ENCODE measurements around the gene NKX6-2.
A peak's percentile ranks its signal among the peaks of the same experiment; 100 is the strongest.

Gene NKX6-2

DNA sequence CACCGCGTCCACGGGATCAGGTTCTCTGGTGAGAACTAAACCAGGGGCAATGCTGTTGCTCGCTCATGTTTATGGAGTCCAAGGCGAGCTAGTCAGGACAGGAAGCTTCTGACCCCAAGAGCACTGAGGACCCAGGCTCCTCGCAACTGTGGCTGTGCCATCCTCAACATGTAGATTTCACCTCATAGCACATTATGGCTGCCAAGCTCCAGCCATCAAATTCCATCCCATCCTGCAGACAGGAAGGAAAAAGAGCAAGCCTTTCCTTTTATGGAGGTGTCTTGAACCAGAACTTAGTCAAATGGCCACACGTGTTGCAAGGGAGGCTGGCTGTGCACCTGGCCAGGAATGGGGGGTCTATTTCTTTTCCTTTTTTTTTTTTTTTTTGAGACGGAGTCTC is 16.1 kb upstream of the NKX6-2 start:
- no peak overlapping the region for H2BK5ac ChIP-seq (ENCODE audit: low read length)
- H3K4me1 ChIP-seq (ENCODE audit: control insufficient read depth in 2 of 2, insufficient read depth in 1 of 2, low read depth in 1 of 2, low read length in 2 of 2) = no peaks in the 10 kb centered on the region
- H3K27ac ChIP-seq (replicated peaks; ENCODE audit: low read length) = no peak overlapping the region
- H3K18ac ChIP-seq (ENCODE audit: low read length) = no peak overlapping the region
- H2BK15ac ChIP-seq (ENCODE audit: low read length) = no peak overlapping the region
- no peaks in the 10 kb centered on the region for H3K79me1 ChIP-seq (ENCODE audit: low read depth, low read length)
- H3K9ac ChIP-seq (ENCODE audit: low read depth, low read length, poor library complexity) = no peak overlapping the region
- H2AK5ac ChIP-seq (ENCODE audit: low read depth, low read length) = no peak overlapping the region
- no CpG with 5 or more reads among the region's 8 CpGs for WGBS, 2 donors (ENCODE audit: extremely low coverage in 2 of 2, insufficient read length in 2 of 2, insufficient replicate concordance in 1 of 2)
- H4K8ac ChIP-seq (ENCODE audit: low read depth, low read length) = no peak overlapping the region
- peaks cover 0 to 5% (median 0%) of the 10 kb centered on the region in 3 experiments for H3K27me3 ChIP-seq (ENCODE audit: control insufficient read depth in 3 of 3, insufficient read depth in 3 of 3, low read depth in 1 of 3, low read length in 3 of 3)
- no peak overlapping the region for H4K91ac ChIP-seq (ENCODE audit: low read depth, low read length, poor library complexity)
- H3K36me3 ChIP-seq (replicated peaks in 1 of 2; ENCODE audit: control insufficient read depth in 2 of 2, insufficient read depth in 2 of 2, low read length in 2 of 2) = no peaks in the 10 kb centered on the region
- no peak overlapping the region for H2BK120ac ChIP-seq (ENCODE audit: low read depth, low read length)
- no peak overlapping the region for H2AFZ ChIP-seq (ENCODE audit: low read length)
- H3K4me2 ChIP-seq (ENCODE audit: insufficient read depth, low read length, poor library complexity, severe bottlenecking) = no peak overlapping the region
- no peak overlapping the region for H3K4ac ChIP-seq (ENCODE audit: low read length)
- H3K9me3 ChIP-seq (replicated peaks in 1 of 2; ENCODE audit: control insufficient read depth in 2 of 2, insufficient read depth in 1 of 2, low read depth in 1 of 2, low read length in 2 of 2) = peaks cover 7% of the 10 kb centered on the region in 2 donors
- no peak overlapping the region for H2BK12ac ChIP-seq (ENCODE audit: low read length)
- no peak overlapping the region for H3K23ac ChIP-seq (ENCODE audit: low read depth, low read length, poor library complexity)
- no peak overlapping the region for H3K14ac ChIP-seq (ENCODE audit: low read length)
- H3K4me3 ChIP-seq (ENCODE audit: low read length in 2 of 2) = no peak overlapping the region
- DNase-seq (ENCODE audit: low spot score) = no peak

DNA sequence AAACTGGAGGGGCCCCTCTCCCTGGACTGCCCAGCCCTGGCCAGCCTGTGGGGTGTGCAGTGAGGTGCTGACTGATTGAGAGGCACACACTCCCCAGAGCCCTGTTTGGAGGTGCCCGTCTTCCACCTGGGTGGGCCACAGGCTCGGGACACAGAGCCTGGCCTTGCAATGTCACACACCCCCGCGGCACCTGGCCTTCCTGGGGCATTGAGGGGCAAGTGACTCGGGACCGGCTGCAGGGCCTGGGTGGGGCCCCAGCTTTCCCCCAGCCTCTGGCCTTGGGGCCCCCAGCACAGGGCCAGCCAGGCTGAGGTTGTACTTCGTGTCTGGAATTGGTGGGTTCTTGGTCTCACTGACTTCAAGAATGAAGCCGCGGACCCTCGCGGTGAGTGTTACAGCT is 13.9 kb upstream of the NKX6-2 start:
- Histone ChIP-seq H3K18ac (ENCODE audit: low read length) (no peak overlapping the region), H3K23ac (ENCODE audit: low read depth, low read length, poor library complexity) (no peak overlapping the region), H3K79me1 (ENCODE audit: low read depth, low read length) (no peaks in the 10 kb centered on the region), H4K8ac (ENCODE audit: low read depth, low read length) (no peak overlapping the region), H3K4me2 (ENCODE audit: insufficient read depth, low read length, poor library complexity, severe bottlenecking) (no peak overlapping the region), H2AK5ac (ENCODE audit: low read depth, low read length) (no peak overlapping the region), H3K4me3 (ENCODE audit: low read length in 2 of 2) (no peak overlapping the region), H3K4ac (ENCODE audit: low read length) (no peak overlapping the region), H3K9ac (ENCODE audit: low read depth, low read length, poor library complexity) (no peak overlapping the region), H4K91ac (ENCODE audit: low read depth, low read length, poor library complexity) (no peak overlapping the region), H3K36me3 (replicated peaks in 1 of 2; ENCODE audit: control insufficient read depth in 2 of 2, insufficient read depth in 2 of 2, low read length in 2 of 2) (no peaks in the 10 kb centered on the region), H2BK15ac (ENCODE audit: low read length) (no peak overlapping the region), H3K14ac (ENCODE audit: low read length) (no peak overlapping the region), H2BK120ac (ENCODE audit: low read depth, low read length) (no peak overlapping the region), H2BK12ac (ENCODE audit: low read length) (no peak overlapping the region), H3K4me1 (ENCODE audit: control insufficient read depth in 2 of 2, insufficient read depth in 1 of 2, low read depth in 1 of 2, low read length in 2 of 2) (no peaks in the 10 kb centered on the region), H2AFZ (ENCODE audit: low read length) (no peak overlapping the region), H3K27me3 (ENCODE audit: control insufficient read depth in 3 of 3, insufficient read depth in 3 of 3, low read depth in 1 of 3, low read length in 3 of 3) (peaks cover 0 to 17% (median 0%) of the 10 kb centered on the region in 3 experiments), H3K27ac (replicated peaks; ENCODE audit: low read length) (no peak overlapping the region), H2BK5ac (ENCODE audit: low read length) (no peak overlapping the region), H3K9me3 (replicated peaks in 1 of 2; ENCODE audit: control insufficient read depth in 2 of 2, insufficient read depth in 1 of 2, low read depth in 1 of 2, low read length in 2 of 2) (peaks cover 7% of the 10 kb centered on the region in 2 donors)
- DNase-seq (ENCODE audit: low spot score) = no peak
- no CpG with 5 or more reads among the region's 11 CpGs for WGBS, 2 donors (ENCODE audit: extremely low coverage in 2 of 2, insufficient read length in 2 of 2, insufficient replicate concordance in 1 of 2)

DNA sequence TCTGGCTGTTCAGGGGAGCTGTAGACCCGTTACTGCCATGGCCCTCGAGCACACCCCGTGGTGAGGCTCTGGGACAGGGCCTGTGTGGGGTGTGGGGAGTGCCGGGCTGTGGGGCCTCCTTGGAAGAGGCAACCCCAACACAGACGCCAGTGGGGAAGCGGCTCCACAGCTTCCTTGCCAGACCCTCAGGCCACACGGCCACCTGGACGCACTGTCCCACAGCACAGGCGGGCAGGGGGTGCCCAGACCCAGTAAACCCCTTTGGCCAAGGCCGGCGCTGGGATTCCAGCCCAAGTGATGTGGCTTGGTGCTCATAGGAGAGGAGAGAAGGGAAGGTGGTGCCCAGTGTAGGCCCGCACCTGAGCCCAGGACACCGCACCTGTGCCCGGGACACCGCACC is 12.9 kb upstream of the NKX6-2 start:
- no CpG with 5 or more reads among the region's 15 CpGs for WGBS, 2 donors (ENCODE audit: extremely low coverage in 2 of 2, insufficient read length in 2 of 2, insufficient replicate concordance in 1 of 2)
- no peak overlapping the region for H3K27ac ChIP-seq (replicated peaks; ENCODE audit: low read length)

DNA sequence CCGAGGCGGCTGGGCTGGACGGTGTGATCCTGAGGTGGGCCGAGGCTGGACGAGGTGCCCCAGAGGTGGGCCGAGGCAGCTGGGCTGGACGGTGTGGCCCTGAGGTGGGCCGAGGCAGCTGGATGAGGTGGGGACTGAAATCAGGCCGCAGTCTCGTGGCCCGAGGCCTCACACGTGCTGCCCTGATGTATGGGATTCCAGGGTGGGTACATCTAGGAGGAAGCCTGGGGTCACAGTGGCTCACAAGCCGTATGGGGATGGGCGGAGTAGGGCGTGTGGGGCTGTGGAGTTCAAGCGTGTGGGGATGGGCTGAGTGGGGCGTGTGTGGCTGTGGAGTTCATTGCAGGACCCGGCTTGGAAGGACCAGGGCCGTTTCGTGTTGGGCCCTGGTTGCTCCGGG is 12.5 kb upstream of the NKX6-2 start:
- no peak overlapping the region for H3K4me2 ChIP-seq (ENCODE audit: insufficient read depth, low read length, poor library complexity, severe bottlenecking)
- no peak overlapping the region for H3K27ac ChIP-seq (replicated peaks; ENCODE audit: low read length)
- no CpG with 5 or more reads among the region's 21 CpGs for WGBS, 2 donors (ENCODE audit: extremely low coverage in 2 of 2, insufficient read length in 2 of 2, insufficient replicate concordance in 1 of 2)
- no peak overlapping the region for H4K8ac ChIP-seq (ENCODE audit: low read depth, low read length)
- no peak overlapping the region for H3K4me3 ChIP-seq (ENCODE audit: low read length in 2 of 2)
- peaks cover 7% of the 10 kb centered on the region in 2 donors for H3K9me3 ChIP-seq (replicated peaks in 1 of 2; ENCODE audit: control insufficient read depth in 2 of 2, insufficient read depth in 1 of 2, low read depth in 1 of 2, low read length in 2 of 2)
- peak overlapping the region; percentile 99 for H3K14ac ChIP-seq (ENCODE audit: low read length)
- no peak for DNase-seq (ENCODE audit: low spot score)
- H2AFZ ChIP-seq (ENCODE audit: low read length) = no peak overlapping the region
- peak overlapping the region; percentile 58 for H2BK15ac ChIP-seq (ENCODE audit: low read length)
- H2BK5ac ChIP-seq (ENCODE audit: low read length) = peak overlapping the region; percentile 90
- peak overlapping the region; percentile 60 for H3K9ac ChIP-seq (ENCODE audit: low read depth, low read length, poor library complexity)
- peak overlapping the region; percentile 91 for H3K18ac ChIP-seq (ENCODE audit: low read length)
- H3K36me3 ChIP-seq (replicated peaks in 1 of 2; ENCODE audit: control insufficient read depth in 2 of 2, insufficient read depth in 2 of 2, low read length in 2 of 2) = no peaks in the 10 kb centered on the region
- peaks cover 2% of the 10 kb centered on the region for H3K79me1 ChIP-seq (ENCODE audit: low read depth, low read length)
- H3K4me1 ChIP-seq (ENCODE audit: control insufficient read depth in 2 of 2, insufficient read depth in 1 of 2, low read depth in 1 of 2, low read length in 2 of 2) = no peaks in the 10 kb centered on the region
- H3K27me3 ChIP-seq (ENCODE audit: control insufficient read depth in 3 of 3, insufficient read depth in 3 of 3, low read depth in 1 of 3, low read length in 3 of 3) = peaks cover 0 to 17% (median 0%) of the 10 kb centered on the region in 3 experiments
- peak overlapping the region; percentile 84 for H2BK12ac ChIP-seq (ENCODE audit: low read length)
- no peak overlapping the region for H4K91ac ChIP-seq (ENCODE audit: low read depth, low read length, poor library complexity)
- peak overlapping the region; percentile 85 for H3K23ac ChIP-seq (ENCODE audit: low read depth, low read length, poor library complexity)
- peak overlapping the region; percentile 93 for H3K4ac ChIP-seq (ENCODE audit: low read length)
- peak overlapping the region; percentile 91 for H2BK120ac ChIP-seq (ENCODE audit: low read depth, low read length)
- peak overlapping the region; percentile 94 for H2AK5ac ChIP-seq (ENCODE audit: low read depth, low read length)

More for the DNA sequence above, 12.9 kb upstream of the NKX6-2 start:
- Histone ChIP-seq H3K9ac (ENCODE audit: low read depth, low read length, poor library complexity) (no peak overlapping the region), H3K9me3 (replicated peaks in 1 of 2; ENCODE audit: control insufficient read depth in 2 of 2, insufficient read depth in 1 of 2, low read depth in 1 of 2, low read length in 2 of 2) (peaks cover 7% of the 10 kb centered on the region in 2 donors), H2BK120ac (ENCODE audit: low read depth, low read length) (no peak overlapping the region), H3K79me1 (ENCODE audit: low read depth, low read length) (peaks cover 2% of the 10 kb centered on the region), H3K14ac (ENCODE audit: low read length) (no peak overlapping the region), H3K4me3 (ENCODE audit: low read length in 2 of 2) (no peak overlapping the region), H4K8ac (ENCODE audit: low read depth, low read length) (no peak overlapping the region), H3K4me2 (ENCODE audit: insufficient read depth, low read length, poor library complexity, severe bottlenecking) (no peak overlapping the region), H3K4ac (ENCODE audit: low read length) (no peak overlapping the region), H2BK15ac (ENCODE audit: low read length) (no peak overlapping the region), H2AK5ac (ENCODE audit: low read depth, low read length) (peak overlapping the region; percentile 37), H4K91ac (ENCODE audit: low read depth, low read length, poor library complexity) (no peak overlapping the region), H3K18ac (ENCODE audit: low read length) (no peak overlapping the region), H3K27me3 (ENCODE audit: control insufficient read depth in 3 of 3, insufficient read depth in 3 of 3, low read depth in 1 of 3, low read length in 3 of 3) (peaks cover 0 to 17% (median 0%) of the 10 kb centered on the region in 3 experiments), H2AFZ (ENCODE audit: low read length) (no peak overlapping the region), H3K23ac (ENCODE audit: low read depth, low read length, poor library complexity) (no peak overlapping the region), H2BK5ac (ENCODE audit: low read length) (no peak overlapping the region), H2BK12ac (ENCODE audit: low read length) (no peak overlapping the region), H3K4me1 (ENCODE audit: control insufficient read depth in 2 of 2, insufficient read depth in 1 of 2, low read depth in 1 of 2, low read length in 2 of 2) (no peaks in the 10 kb centered on the region), H3K36me3 (replicated peaks in 1 of 2; ENCODE audit: control insufficient read depth in 2 of 2, insufficient read depth in 2 of 2, low read length in 2 of 2) (no peaks in the 10 kb centered on the region)
- DNase-seq (ENCODE audit: low spot score) = no peak

Measured in neuronal stem cell (in vitro differentiated cells).